SU-DHL-6 (cell line): Measurements from ENCODE around the gene LEF1.

Source experiments
- CTCF ChIP-seq: fragments of 200-600 bp; sonication (generic); IDR thresholded peaks from one replicate; pipeline ENCODE4 v1.5.1; 2017; ENCODE audit warnings: antibody characterized with exemption, mild to moderate bottlenecking, low read length, moderate library complexity; ENCODE audit not compliant: insufficient read depth, poor library complexity, severe bottlenecking
- EZH2phosphoT487 ChIP-seq: fragments of 200-600 bp; sonication (generic), shearing (Covaris generic); conservative IDR thresholded peaks from 2 replicates; pipeline ENCODE4 v1.6.1; 2018; ENCODE audit warnings: mild to moderate bottlenecking, antibody characterized with exemption, low read length, moderate library complexity, mixed read lengths

GRCh38 chr4:108129196-108129595 is 39.5 kb downstream of the LEF1 start:
- TF ChIP-seq CTCF (no peak), EZH2phosphoT487 (no peak)
